OCI-LY3 (cell line): ENCODE data around the gene SAMD5.

Source experiments
- H2AFZ ChIP-seq: fragments of 200-600, 300-600 bp; shearing (Covaris generic); 2 replicates; pipeline ENCODE4 v1.6.0; 2014; ENCODE audit warnings: antibody characterized with exemption, low read depth, low read length
- H3K27ac ChIP-seq: fragments of 200-600, 300-600 bp; sonication (generic); 2 replicates; pipeline ENCODE4 v1.5.1; 2014; ENCODE audit warnings: mild to moderate bottlenecking, low read length, moderate library complexity, mixed read lengths
- H3K27me3 ChIP-seq: fragments of 200-600, 300-600 bp; sonication (generic); 2 replicates; pipeline ENCODE4 v1.6.1; 2014; ENCODE audit warnings: low read depth, low read length, mixed read lengths
- H3K36me3 ChIP-seq: fragments of 200-600, 300-600 bp; sonication (generic); replicated peaks from 2 replicates; pipeline ENCODE3; 2014; ENCODE audit warnings: low read depth, low read length, mixed read lengths
- H3K4me1 ChIP-seq: fragments of 300-600, 200-600 bp; sonication (generic); 2 replicates; pipeline ENCODE4 v1.6.1; 2014; ENCODE audit warnings: low read length, mixed read lengths
- H3K4me2 ChIP-seq: fragments of 200-600, 300-600 bp; sonication (generic); 2 replicates; pipeline ENCODE4 v1.6.1; 2014; ENCODE audit warnings: low read length, mixed read lengths
- H3K4me3 ChIP-seq: fragments of 300-600, 200-600 bp; sonication (generic); 2 replicates; pipeline ENCODE4 v1.5.1; 2014; ENCODE audit warnings: antibody characterized with exemption, mild to moderate bottlenecking, low read length, moderate library complexity
- H3K79me2 ChIP-seq: fragments of 300-600, 200-600 bp; shearing (Covaris generic); 2 replicates; pipeline ENCODE4 v1.6.1; 2014; ENCODE audit warnings: mild to moderate bottlenecking, low read length, mixed read lengths
- H3K9ac ChIP-seq: fragments of 300-600, 200-600 bp; shearing (Covaris generic); 2 replicates; pipeline ENCODE4 v1.6.0; 2014; ENCODE audit warnings: mild to moderate bottlenecking, low read length, moderate library complexity
- H3K9me3 ChIP-seq: fragments of 200-600, 300-600 bp; shearing (Covaris generic); 2 replicates; pipeline ENCODE4 v1.6.1; 2014; ENCODE audit warnings: low read length, mixed read lengths; ENCODE audit not compliant: insufficient read depth
- H4K20me1 ChIP-seq: fragments of 200-600, 300-600 bp; sonication (generic); 2 replicates; pipeline ENCODE4 v1.6.1; 2016; ENCODE audit warnings: low read length, mixed read lengths; ENCODE audit not compliant: insufficient read depth
- CTCF ChIP-seq: fragments of 200-600, 300-600 bp; sonication (generic); IDR thresholded peaks from 2 replicates; pipeline ENCODE4 v1.5.1; 2014; ENCODE audit warnings: antibody characterized with exemption, low read length, low read depth
- EZH2phosphoT487 ChIP-seq: fragments of 200-600 bp; shearing (Covaris generic); IDR thresholded peaks from 2 replicates; pipeline ENCODE4 v1.6.1; 2018; ENCODE audit warnings: antibody characterized with exemption, mixed run types, low read depth

SAMD5 gene

GRCh38 chr6:147582991-147583390, 74.5 kb downstream of the SAMD5 start:
- no peak overlapping the region for H3K9ac ChIP-seq
- no peaks in the 10 kb centered on the region for H3K9me3 ChIP-seq
- H3K4me2 ChIP-seq, result no peak overlapping the region
- no peaks in the 10 kb centered on the region for H3K4me1 ChIP-seq
- H3K36me3 ChIP-seq, result no peaks in the 10 kb centered on the region
- H3K79me2 ChIP-seq, result no peaks in the 10 kb centered on the region
- no peaks in the 10 kb centered on the region for H4K20me1 ChIP-seq
- H2AFZ ChIP-seq, result no peak overlapping the region
- H3K4me3 ChIP-seq, result no peak overlapping the region
- no peaks in the 10 kb centered on the region for H3K27me3 ChIP-seq
- no peak overlapping the region for H3K27ac ChIP-seq
- TF ChIP-seq EZH2phosphoT487 (no peak), CTCF (no peak)

- Histone ChIP-seq H2AFZ (no peak overlapping the region), H3K79me2 (no peaks in the 10 kb centered on the region), H3K36me3 (no peaks in the 10 kb centered on the region), H3K4me2 (no peak overlapping the region), H3K9ac (no peak overlapping the region), H4K20me1 (no peaks in the 10 kb centered on the region), H3K4me3 (no peak overlapping the region), H3K27ac (no peak overlapping the region), H3K27me3 (no peaks in the 10 kb centered on the region), H3K4me1 (no peaks in the 10 kb centered on the region), H3K9me3 (no peaks in the 10 kb centered on the region)
- TF ChIP-seq EZH2phosphoT487, result no peak
- TF ChIP-seq CTCF, result no peak
These were observed 76.8 kb downstream of the SAMD5 start for GRCh38 chr6:147585256-147585655.

- Histone ChIP-seq H3K4me2 (no peak overlapping the region), H4K20me1 (no peaks in the 10 kb centered on the region), H3K36me3 (no peaks in the 10 kb centered on the region), H3K9me3 (no peaks in the 10 kb centered on the region), H3K4me1 (no peaks in the 10 kb centered on the region), H3K4me3 (no peak overlapping the region), H3K79me2 (no peaks in the 10 kb centered on the region), H3K9ac (no peak overlapping the region), H3K27ac (no peak overlapping the region), H2AFZ (no peak overlapping the region), H3K27me3 (no peaks in the 10 kb centered on the region)
- TF ChIP-seq EZH2phosphoT487 (no peak), CTCF (no peak)
These were observed 77.6 kb downstream of the SAMD5 start for GRCh38 chr6:147586044-147586443.

GRCh38 chr6:147587907-147588306, 79.4 kb downstream of the SAMD5 start:
- Histone ChIP-seq H4K20me1 (no peaks in the 10 kb centered on the region), H3K9ac (no peak overlapping the region), H2AFZ (no peak overlapping the region), H3K36me3 (no peaks in the 10 kb centered on the region), H3K4me2 (no peak overlapping the region), H3K4me3 (no peak overlapping the region), H3K4me1 (no peaks in the 10 kb centered on the region), H3K79me2 (no peaks in the 10 kb centered on the region), H3K27me3 (no peaks in the 10 kb centered on the region), H3K9me3 (no peaks in the 10 kb centered on the region), H3K27ac (no peak overlapping the region)
- TF ChIP-seq EZH2phosphoT487, result no peak
- no peak for TF ChIP-seq CTCF
